K562 (cell line): ENCODE data around the gene IL34.

Experiments
- ZNF146 ChIP-seq: IDR thresholded peaks from one replicate; pipeline ENCODE4 v1.6.1; 2018; ENCODE audit warnings: missing compliant biosample characterization; ENCODE audit not compliant: unreplicated experiment
- ZNF24 ChIP-seq: fragments of 450-650 bp; IDR thresholded peaks from 2 replicates; pipeline ENCODE4 v1.6.1; 2016

DNA sequence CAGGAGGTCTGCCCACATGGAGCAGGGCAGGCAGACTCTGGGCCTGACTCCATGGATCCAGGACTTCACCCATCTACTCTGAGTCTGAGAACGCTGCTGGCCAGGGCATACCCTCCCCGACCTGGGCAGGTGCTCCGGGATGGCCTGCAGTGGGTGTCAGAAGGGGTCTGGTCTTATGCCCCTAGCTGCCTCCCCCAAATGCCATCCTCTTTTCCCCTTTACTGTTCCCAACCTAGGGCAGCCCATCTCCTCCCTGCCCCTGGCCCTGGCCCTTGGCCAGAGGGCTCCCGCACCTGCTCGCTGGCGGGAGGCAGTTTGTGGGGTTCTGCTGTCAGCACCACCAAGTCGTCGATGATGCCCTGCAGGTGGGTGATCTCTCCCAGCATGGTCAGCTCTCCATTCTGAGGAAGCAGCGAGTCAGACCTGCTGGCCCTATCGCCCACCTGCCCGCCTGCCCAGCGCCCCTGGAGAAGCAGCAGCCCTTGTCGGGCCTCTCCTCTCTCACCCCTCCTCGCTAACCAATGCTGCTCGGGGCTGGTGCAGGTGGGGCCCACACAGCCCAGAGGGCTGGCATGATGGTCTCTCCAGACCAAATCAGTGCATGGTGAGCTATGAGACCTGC lies 31.3 kb downstream of the IL34 start:
- TF ChIP-seq ZNF146 (CRISPR knock-in tag) (no peak), ZNF24 (no peak)
